Omental fat pad (tissue), 4 donors: Measurements from ENCODE around the gene LRRC8C. TPM values are rescaled to one million over a fixed set of nuclear protein-coding genes. Genes with fewer than 3 reads are reported as not detected.

Experiments used
- ATAC-seq: fragments of 150-250 bp; one replicate; pipeline ENCODE4 v1.9.1; 2016; ENCODE audit warnings: mild to moderate bottlenecking, moderate library complexity; ENCODE audit not compliant: low FRiP score
- DNase-seq: peaks from one replicate; pipeline ENCODE4 v3.0.0-alpha.2; 2019; ENCODE audit warnings: low spot score
- CTCF ChIP-seq, 3 donors: fragments of 450-650 bp; IDR thresholded peaks; one replicate each; pipeline ENCODE4 v1.5.1; 2016 to 2017; ENCODE audit warnings: antibody characterized with exemption in 3 of 3, mild to moderate bottlenecking in 3 of 3, moderate library complexity in 2 of 3
- total RNA-seq, 4 donors: library from RNA; depleted of rRNA; stranded (reverse); fragments of >200 nt; gene quantifications; one replicate each; pipeline ENCODE4 v1.1.0, GENCODE V29; 2016

Gene LRRC8C
- total RNA-seq, 4 donors from 2014 or later, result 10.9 to 39.4 (median 19.3) TPM

- DNase-seq, result no peak
- TF ChIP-seq CTCF (IDR thresholded peaks at IDR 0.05), result no peak
- no peak for ATAC-seq
These were observed 13.3 kb downstream of the LRRC8C start for GRCh38 chr1:89646259-89646658.

GRCh38 chr1:89649783-89650182, 16.9 kb downstream of the LRRC8C start:
- TF ChIP-seq CTCF (IDR thresholded peaks at IDR 0.05), result no peak
- no peak for DNase-seq
- no peak for ATAC-seq

- no peak for ATAC-seq
- no peak for DNase-seq
- no peak for TF ChIP-seq CTCF (IDR thresholded peaks at IDR 0.05)
These were observed 19.5 kb downstream of the LRRC8C start for GRCh38 chr1:89652373-89652772.

- DNase-seq (no peak), ATAC-seq (no peak)
- no peak for TF ChIP-seq CTCF (IDR thresholded peaks at IDR 0.05)
These were observed 25.0 kb downstream of the LRRC8C start for GRCh38 chr1:89657886-89658285.

GRCh38 chr1:89659322-89660081, 26.6 kb downstream of the LRRC8C start:
- ATAC-seq, result no peak
- no peak for DNase-seq
- TF ChIP-seq CTCF (IDR thresholded peaks at IDR 0.05), result no peak

- DNase-seq (no peak), ATAC-seq (no peak)
- TF ChIP-seq CTCF (IDR thresholded peaks at IDR 0.05), result no peak
These were observed 27.5 kb downstream of the LRRC8C start for GRCh38 chr1:89660224-89661061.
